Lower leg skin (tissue), 4 donors: ENCODE data around the gene VRK3. TPM values are rescaled to one million over a fixed set of nuclear protein-coding genes. Genes with fewer than 3 reads are reported as not detected.

ENCODE experiments used
- DNase-seq, 2 donors: peaks; one replicate each; pipeline ENCODE4 v3.0.0-alpha.2; 2019; ENCODE audit warnings: low spot score in 2 of 2
- H3K4me3 ChIP-seq: fragments of 200-600 bp; sonication (generic); 2 replicates; pipeline ENCODE4 v1.5.1; 2017; ENCODE audit warnings: mild to moderate bottlenecking, low read depth; ENCODE audit not compliant: poor library complexity, severe bottlenecking
- POLR2A ChIP-seq, 2 donors: fragments of 450-650 bp; IDR thresholded peaks; one replicate each; pipeline ENCODE4 v1.6.1; 2016 to 2017; ENCODE audit warnings: antibody characterized with exemption in 2 of 2, mild to moderate bottlenecking in 1 of 2, moderate library complexity in 1 of 2
- WGBS, 2 donors: methylation state at CpG; one replicate each; pipeline ENCODE4 v1.1.5; 2018; 5-methylcytosine and 5-hydroxymethylcytosine counted together
- intact Hi-C: fragments of 100-400 bp; cut with DNase I; formaldehyde crosslinking; loops from one replicate; pipeline ENCODE4 v1.15.0; 2023; ENCODE audit warnings: low total_unique reads
- total RNA-seq, 4 donors: library from RNA; depleted of rRNA; stranded (reverse); fragments of >200 nt; gene quantifications; one replicate each; pipeline ENCODE4 v1.1.0, GENCODE V29; 2016
- TF ChIP-seq, protein P1 (sequence below), 3 donors: fragments of 450-650 bp; IDR thresholded peaks; one replicate each; pipeline ENCODE4 v1.5.1; 2016; ENCODE audit warnings: antibody characterized with exemption in 3 of 3, mild to moderate bottlenecking in 3 of 3, moderate library complexity in 2 of 3

VRK3 gene
- total RNA-seq, 4 donors from 2014 or later, result 16.6 to 56.4 (median 29.7) TPM

DNA sequence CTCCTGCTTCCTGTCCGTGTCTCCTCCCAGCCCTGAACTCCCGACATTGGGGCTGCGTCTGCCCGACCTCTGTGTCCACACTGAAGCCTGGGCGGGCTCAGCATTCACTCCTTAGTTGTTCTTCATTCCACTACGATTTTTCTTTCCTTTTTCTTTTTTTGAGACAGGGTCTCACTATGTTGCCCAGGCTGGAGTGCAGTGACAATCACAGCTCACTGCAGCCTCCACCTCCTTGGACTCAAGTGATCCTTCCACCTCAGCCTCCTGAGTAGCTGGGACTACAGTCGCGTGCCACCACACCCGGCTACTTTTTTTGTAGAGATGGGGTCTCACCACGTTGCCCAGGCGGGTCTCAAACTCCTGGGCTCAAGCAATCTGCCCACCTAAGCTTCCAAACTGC lies 40.7 kb downstream of the VRK3 start:
- DNase-seq, result no peak
- 86 to 88% methylated on average over 11 of the region's 11 CpGs for WGBS, 2 donors
- intact Hi-C loops, result loop anchor here (5.0 kb wide), 1 partner anchor 42 kb away; no protein-coding TSS in a partner anchor
- TF ChIP-seq, protein P1, sequence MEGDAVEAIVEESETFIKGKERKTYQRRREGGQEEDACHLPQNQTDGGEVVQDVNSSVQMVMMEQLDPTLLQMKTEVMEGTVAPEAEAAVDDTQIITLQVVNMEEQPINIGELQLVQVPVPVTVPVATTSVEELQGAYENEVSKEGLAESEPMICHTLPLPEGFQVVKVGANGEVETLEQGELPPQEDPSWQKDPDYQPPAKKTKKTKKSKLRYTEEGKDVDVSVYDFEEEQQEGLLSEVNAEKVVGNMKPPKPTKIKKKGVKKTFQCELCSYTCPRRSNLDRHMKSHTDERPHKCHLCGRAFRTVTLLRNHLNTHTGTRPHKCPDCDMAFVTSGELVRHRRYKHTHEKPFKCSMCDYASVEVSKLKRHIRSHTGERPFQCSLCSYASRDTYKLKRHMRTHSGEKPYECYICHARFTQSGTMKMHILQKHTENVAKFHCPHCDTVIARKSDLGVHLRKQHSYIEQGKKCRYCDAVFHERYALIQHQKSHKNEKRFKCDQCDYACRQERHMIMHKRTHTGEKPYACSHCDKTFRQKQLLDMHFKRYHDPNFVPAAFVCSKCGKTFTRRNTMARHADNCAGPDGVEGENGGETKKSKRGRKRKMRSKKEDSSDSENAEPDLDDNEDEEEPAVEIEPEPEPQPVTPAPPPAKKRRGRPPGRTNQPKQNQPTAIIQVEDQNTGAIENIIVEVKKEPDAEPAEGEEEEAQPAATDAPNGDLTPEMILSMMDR (IDR thresholded peaks at IDR 0.05), result no peak
- TF ChIP-seq POLR2A (IDR thresholded peaks at IDR 0.05), result no peak
- no peak overlapping the region for H3K4me3 ChIP-seq

DNA sequence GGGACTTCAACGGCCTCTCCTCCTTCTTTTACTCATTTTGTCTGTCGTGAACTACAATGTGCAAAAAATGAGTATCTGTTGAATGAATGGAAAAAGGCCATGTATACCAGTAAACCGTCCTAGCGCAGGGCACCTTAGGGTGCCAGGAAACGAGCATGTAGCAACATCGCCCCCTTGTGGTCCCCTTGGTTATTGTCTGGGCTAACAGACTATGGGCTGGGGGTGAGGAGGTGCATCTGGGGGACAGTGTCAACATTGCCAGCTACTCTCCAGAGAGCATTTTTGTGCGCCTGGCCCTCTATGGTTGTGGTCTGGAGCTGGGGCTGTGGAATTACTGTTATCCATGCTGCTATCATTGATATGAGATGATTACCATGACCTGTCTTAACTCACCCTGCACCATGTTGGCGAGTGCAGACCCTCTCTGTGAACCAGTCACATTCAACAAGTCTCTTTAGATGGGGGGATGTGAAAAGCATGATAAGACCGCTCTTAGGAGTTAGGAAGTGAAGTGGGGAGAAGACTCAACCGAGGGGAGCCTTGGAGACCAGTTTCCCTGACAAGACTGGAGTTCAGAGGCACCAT lies 41.4 kb downstream of the VRK3 start:
- no peak overlapping the region for H3K4me3 ChIP-seq
- TF ChIP-seq, protein P1 (IDR thresholded peaks at IDR 0.05), result peak in 1 of 3 donors; percentile 32
- TF ChIP-seq POLR2A (IDR thresholded peaks at IDR 0.05), result no peak
- peak; percentile 27 to 89 for DNase-seq
- WGBS, 2 donors, result 46 to 49% methylated on average over 10 of the region's 10 CpGs
- intact Hi-C loops, result loop anchor here (5.0 kb wide), 1 partner anchor 41 kb away; no protein-coding TSS in a partner anchor

DNA sequence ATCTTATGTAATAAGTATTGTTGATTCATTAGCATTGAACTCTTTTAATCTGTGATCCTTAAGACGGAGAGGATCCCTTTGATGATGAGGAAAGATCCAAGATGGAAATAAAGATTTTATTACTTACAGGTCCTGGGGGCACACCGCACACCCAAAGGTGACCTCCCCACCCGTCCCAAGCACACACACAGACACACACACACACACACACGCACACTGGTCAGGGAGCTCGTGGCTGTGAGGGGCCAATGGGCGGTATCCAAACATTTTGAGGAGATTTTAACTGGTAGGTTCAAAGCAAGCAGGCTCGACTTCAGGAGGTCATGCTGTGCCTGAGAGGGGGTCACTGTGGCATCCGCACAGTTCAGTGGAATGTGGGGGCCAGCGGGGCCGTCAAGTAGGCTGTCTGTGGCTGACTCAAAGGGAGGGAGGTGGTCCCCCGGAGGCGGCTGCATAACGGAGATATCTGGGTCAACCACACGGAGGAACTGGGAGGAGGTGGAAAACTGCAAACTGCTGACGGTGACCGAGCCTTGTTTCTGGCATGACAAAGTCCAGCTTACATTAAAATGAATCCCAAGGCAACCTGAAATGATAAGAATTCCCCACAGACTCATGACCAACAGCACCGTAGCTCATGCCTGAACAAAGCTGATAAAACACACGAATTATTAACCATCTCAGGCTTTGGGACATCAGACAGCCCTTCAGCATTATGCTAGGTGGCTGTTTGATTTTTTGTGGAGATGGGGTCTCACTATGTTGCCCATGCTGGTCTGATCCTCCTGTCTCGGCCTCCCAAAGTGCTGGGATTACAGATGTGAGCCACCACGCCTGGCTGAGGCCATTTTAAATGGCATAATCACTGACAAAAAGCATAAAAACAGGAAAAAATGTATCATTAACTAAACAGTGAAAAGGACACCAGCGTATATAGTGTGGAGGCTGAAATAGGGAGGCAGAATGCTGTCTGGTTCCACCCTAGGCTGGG lies 43.3 kb downstream of the VRK3 start:
- no peak for TF ChIP-seq POLR2A (IDR thresholded peaks at IDR 0.05)
- TF ChIP-seq, protein P1 (IDR thresholded peaks at IDR 0.05), result no peak
- 86 to 89% methylated on average over 21 of the region's 21 CpGs for WGBS, 2 donors
- H3K4me3 ChIP-seq, result no peak overlapping the region
- intact Hi-C loops, result loop anchor here (5.0 kb wide), 1 partner anchor 40 kb away; no protein-coding TSS in a partner anchor
- no peak for DNase-seq

DNA sequence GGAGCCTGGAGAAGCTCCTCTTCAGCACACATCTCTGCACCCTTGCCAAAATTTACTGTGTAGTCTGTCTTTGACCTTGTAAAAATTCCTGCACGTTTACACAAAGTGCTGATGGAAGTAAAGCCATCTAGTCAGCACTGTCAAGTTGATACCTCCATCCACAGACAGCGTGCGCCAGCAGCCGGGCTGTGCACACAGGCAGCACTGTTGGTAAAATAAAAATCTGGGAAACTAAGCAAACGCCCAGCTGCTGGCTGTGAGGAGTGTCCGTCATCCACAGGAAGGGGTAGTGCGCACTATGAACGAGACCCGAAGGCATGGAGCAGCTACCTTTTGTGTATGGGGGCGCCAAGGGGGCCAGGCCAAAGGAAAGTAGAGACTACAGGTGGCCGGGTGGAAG lies 46.8 kb downstream of the VRK3 start:
- WGBS, 2 donors, result 88 to 89% methylated on average over 11 of the region's 11 CpGs
- intact Hi-C loops, result no loop called here
- no peak for TF ChIP-seq POLR2A (IDR thresholded peaks at IDR 0.05)
- TF ChIP-seq, protein P1 (IDR thresholded peaks at IDR 0.05), result no peak
- no peak overlapping the region for H3K4me3 ChIP-seq
- DNase-seq, result no peak

DNA sequence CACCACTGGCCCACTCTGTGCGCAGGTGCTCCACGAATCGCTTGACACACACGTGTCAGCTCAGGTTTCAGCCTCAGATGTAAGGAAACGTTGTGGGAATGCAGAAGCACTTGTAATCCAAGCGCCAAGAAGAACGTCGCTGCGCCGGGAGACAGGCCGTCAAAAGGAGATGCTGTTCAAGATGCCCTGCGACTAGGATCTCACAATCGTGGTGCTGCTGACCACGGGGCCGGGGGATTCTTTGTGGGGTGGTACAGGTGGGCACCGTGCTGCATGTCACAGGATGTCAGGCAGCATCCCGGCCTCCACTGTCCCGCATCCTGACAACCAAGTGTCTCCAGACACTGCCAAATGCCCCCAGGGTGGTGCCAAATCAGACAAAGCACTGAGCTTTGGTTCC lies 47.3 kb downstream of the VRK3 start:
- TF ChIP-seq, protein P1 (IDR thresholded peaks at IDR 0.05), result no peak
- no peak for TF ChIP-seq POLR2A (IDR thresholded peaks at IDR 0.05)
- WGBS, 2 donors, result 85% methylated on average over 18 of the region's 18 CpGs
- intact Hi-C loops, result no loop called here
- H3K4me3 ChIP-seq, result no peak overlapping the region
- DNase-seq, result no peak
